SK-N-SH treated with all-trans-retinoic acid at 6 μM for 48 hours (cell line): ENCODE measurements around the gene CNTNAP3B.
"Not testable (repeated sequence)": the region's sequence is repeated elsewhere in the genome, so short reads cannot be mapped to it uniquely, and the experiment has no call there.

Experiments used
- CSDC2 ChIP-seq: fragments of 250-450 bp; sonication (Bioruptor Pico); IDR thresholded peaks from 2 replicates; pipeline ENCODE4 v1.5.0; 2020; ENCODE audit warnings: mild to moderate bottlenecking, moderate library complexity
- OSR1 ChIP-seq: fragments of 250-450 bp; sonication (Bioruptor Pico); IDR thresholded peaks from 2 replicates; pipeline ENCODE4 v1.8.0; 2022; ENCODE audit warnings: moderate library complexity, mild to moderate bottlenecking, inconsistent platforms
- RARB ChIP-seq: fragments of 250-450 bp; sonication (Bioruptor Pico); IDR thresholded peaks from 2 replicates; pipeline ENCODE4 v1.8.0; 2021; ENCODE audit warnings: mild to moderate bottlenecking, moderate library complexity
- SNAI2 ChIP-seq: fragments of 250-450 bp; sonication (Bioruptor Pico); IDR thresholded peaks from 2 replicates; pipeline ENCODE4 v1.5.0; 2020; ENCODE audit warnings: mild to moderate bottlenecking, moderate library complexity
- TF ChIP-seq, protein P1 (sequence below): fragments of 250-450 bp; sonication (Bioruptor Pico); IDR thresholded peaks from 2 replicates; pipeline ENCODE4 v1.8.0; 2020; ENCODE audit warnings: mild to moderate bottlenecking, moderate library complexity, borderline replicate concordance
- TF ChIP-seq, protein P2 (sequence below): fragments of 250-450 bp; sonication (Bioruptor Pico); IDR thresholded peaks from 2 replicates; pipeline ENCODE4 v1.5.1; 2020; ENCODE audit warnings: low read depth, mild to moderate bottlenecking, moderate library complexity
- TF ChIP-seq, protein P3 (sequence below): fragments of 250-450 bp; sonication (Bioruptor Pico); IDR thresholded peaks from 2 replicates; pipeline ENCODE4 v1.5.1; 2021; ENCODE audit warnings: mild to moderate bottlenecking, moderate library complexity
- TF ChIP-seq, protein P4 (sequence below): fragments of 250-450 bp; sonication (Bioruptor Pico); IDR thresholded peaks from 2 replicates; pipeline ENCODE4 v1.5.0; 2020; ENCODE audit warnings: mild to moderate bottlenecking, moderate library complexity

DNA sequence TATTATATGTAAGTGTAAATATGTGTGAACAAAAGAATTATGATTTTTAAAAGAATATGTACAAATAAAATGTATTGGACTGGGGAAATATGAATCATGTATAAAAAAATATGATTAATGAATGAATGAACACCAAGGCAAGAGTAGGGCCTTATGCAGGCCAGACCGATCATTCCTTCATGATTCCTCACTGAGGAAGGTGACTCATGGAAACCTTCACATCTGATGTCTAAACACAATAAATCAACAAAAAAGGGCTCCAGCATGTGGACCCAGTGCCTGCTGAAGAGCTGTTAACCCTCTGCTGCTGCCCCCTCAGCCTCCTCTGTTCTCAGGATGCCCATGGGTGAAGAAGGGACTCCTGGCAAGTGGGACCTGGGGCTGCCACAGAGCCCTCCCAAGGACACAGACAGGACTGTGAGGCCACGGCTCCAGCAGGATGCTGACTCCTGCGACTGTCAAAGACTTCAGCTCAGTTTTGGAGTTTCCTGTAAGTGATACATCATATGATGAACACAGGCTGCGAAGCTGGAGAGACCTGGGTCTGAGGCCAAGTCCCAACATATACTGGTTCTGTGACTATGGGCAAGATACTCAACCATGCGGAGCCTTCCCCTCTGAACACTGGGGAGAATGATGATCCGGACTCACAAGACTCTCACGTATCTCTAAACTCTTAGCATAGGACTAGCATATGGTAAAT is 110.9 kb downstream of the CNTNAP3B start:
- not testable (repeated sequence) for TF ChIP-seq RARB (CRISPR knock-in tag); SNAI2; OSR1 (CRISPR knock-in tag); CSDC2
- TF ChIP-seq, protein P1, sequence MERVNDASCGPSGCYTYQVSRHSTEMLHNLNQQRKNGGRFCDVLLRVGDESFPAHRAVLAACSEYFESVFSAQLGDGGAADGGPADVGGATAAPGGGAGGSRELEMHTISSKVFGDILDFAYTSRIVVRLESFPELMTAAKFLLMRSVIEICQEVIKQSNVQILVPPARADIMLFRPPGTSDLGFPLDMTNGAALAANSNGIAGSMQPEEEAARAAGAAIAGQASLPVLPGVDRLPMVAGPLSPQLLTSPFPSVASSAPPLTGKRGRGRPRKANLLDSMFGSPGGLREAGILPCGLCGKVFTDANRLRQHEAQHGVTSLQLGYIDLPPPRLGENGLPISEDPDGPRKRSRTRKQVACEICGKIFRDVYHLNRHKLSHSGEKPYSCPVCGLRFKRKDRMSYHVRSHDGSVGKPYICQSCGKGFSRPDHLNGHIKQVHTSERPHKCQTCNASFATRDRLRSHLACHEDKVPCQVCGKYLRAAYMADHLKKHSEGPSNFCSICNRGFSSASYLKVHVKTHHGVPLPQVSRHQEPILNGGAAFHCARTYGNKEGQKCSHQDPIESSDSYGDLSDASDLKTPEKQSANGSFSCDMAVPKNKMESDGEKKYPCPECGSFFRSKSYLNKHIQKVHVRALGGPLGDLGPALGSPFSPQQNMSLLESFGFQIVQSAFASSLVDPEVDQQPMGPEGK (CRISPR knock-in tag): not testable (repeated sequence)
- TF ChIP-seq, protein P2, sequence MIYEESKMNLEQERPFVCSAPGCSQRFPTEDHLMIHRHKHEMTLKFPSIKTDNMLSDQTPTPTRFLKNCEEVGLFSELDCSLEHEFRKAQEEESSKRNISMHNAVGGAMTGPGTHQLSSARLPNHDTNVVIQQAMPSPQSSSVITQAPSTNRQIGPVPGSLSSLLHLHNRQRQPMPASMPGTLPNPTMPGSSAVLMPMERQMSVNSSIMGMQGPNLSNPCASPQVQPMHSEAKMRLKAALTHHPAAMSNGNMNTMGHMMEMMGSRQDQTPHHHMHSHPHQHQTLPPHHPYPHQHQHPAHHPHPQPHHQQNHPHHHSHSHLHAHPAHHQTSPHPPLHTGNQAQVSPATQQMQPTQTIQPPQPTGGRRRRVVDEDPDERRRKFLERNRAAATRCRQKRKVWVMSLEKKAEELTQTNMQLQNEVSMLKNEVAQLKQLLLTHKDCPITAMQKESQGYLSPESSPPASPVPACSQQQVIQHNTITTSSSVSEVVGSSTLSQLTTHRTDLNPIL: not testable (repeated sequence)
- TF ChIP-seq, protein P3, sequence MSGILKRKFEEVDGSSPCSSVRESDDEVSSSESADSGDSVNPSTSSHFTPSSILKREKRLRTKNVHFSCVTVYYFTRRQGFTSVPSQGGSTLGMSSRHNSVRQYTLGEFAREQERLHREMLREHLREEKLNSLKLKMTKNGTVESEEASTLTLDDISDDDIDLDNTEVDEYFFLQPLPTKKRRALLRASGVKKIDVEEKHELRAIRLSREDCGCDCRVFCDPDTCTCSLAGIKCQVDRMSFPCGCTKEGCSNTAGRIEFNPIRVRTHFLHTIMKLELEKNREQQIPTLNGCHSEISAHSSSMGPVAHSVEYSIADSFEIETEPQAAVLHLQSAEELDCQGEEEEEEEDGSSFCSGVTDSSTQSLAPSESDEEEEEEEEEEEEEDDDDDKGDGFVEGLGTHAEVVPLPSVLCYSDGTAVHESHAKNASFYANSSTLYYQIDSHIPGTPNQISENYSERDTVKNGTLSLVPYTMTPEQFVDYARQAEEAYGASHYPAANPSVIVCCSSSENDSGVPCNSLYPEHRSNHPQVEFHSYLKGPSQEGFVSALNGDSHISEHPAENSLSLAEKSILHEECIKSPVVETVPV (CRISPR knock-in tag): not testable (repeated sequence)
- TF ChIP-seq, protein P4, sequence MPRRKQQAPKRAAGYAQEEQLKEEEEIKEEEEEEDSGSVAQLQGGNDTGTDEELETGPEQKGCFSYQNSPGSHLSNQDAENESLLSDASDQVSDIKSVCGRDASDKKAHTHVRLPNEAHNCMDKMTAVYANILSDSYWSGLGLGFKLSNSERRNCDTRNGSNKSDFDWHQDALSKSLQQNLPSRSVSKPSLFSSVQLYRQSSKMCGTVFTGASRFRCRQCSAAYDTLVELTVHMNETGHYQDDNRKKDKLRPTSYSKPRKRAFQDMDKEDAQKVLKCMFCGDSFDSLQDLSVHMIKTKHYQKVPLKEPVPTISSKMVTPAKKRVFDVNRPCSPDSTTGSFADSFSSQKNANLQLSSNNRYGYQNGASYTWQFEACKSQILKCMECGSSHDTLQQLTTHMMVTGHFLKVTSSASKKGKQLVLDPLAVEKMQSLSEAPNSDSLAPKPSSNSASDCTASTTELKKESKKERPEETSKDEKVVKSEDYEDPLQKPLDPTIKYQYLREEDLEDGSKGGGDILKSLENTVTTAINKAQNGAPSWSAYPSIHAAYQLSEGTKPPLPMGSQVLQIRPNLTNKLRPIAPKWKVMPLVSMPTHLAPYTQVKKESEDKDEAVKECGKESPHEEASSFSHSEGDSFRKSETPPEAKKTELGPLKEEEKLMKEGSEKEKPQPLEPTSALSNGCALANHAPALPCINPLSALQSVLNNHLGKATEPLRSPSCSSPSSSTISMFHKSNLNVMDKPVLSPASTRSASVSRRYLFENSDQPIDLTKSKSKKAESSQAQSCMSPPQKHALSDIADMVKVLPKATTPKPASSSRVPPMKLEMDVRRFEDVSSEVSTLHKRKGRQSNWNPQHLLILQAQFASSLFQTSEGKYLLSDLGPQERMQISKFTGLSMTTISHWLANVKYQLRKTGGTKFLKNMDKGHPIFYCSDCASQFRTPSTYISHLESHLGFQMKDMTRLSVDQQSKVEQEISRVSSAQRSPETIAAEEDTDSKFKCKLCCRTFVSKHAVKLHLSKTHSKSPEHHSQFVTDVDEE: not testable (repeated sequence)
